GM23248 (cell line): ENCODE measurements around the gene SPATA6. TPM values are rescaled to one million over a fixed set of nuclear protein-coding genes. Genes with fewer than 3 reads are reported as not detected.

Experiments used
- DNase-seq: peaks from one replicate; pipeline ENCODE4 v3.0.0-alpha.2; 2015
- H2AFZ ChIP-seq: fragments of 200-600 bp; sonication (generic); 2 replicates; pipeline ENCODE4 v1.6.1; 2016; ENCODE audit warnings: antibody characterized with exemption
- H3F3A ChIP-seq: fragments of 200-600 bp; sonication (generic); 2 replicates; pipeline ENCODE4 v1.6.1; 2016; ENCODE audit warnings: mild to moderate bottlenecking, antibody characterized with exemption, mixed run types; ENCODE audit not compliant: insufficient read depth
- H3K27ac ChIP-seq: fragments of 200-600 bp; sonication (generic); 2 replicates; pipeline ENCODE4 v1.5.1; 2016; ENCODE audit warnings: mild to moderate bottlenecking
- H3K27me3 ChIP-seq: fragments of 200-600 bp; sonication (generic); replicated peaks from 2 replicates; pipeline ENCODE4 v1.6.1; 2016; ENCODE audit warnings: mild to moderate bottlenecking; ENCODE audit not compliant: insufficient read depth
- H3K36me3 ChIP-seq: fragments of 200-600 bp; sonication (generic); 2 replicates; pipeline ENCODE4 v1.6.1; 2016; ENCODE audit warnings: low read depth, mild to moderate bottlenecking
- H3K4me1 ChIP-seq: fragments of 200-600 bp; sonication (generic); 2 replicates; pipeline ENCODE4 v1.6.1; 2016; ENCODE audit warnings: mild to moderate bottlenecking; ENCODE audit not compliant: insufficient read depth
- H3K4me2 ChIP-seq: fragments of 200-600 bp; sonication (generic); one replicate; pipeline ENCODE4 v1.6.1; 2016; ENCODE audit warnings: mild to moderate bottlenecking; ENCODE audit not compliant: unreplicated experiment
- H3K4me3 ChIP-seq: fragments of 200-600 bp; sonication (generic); 2 replicates; pipeline ENCODE4 v1.5.1; 2016; ENCODE audit warnings: mild to moderate bottlenecking
- H3K79me2 ChIP-seq: fragments of 200-600 bp; sonication (generic); 2 replicates; pipeline ENCODE4 v1.6.1; 2016; ENCODE audit warnings: mild to moderate bottlenecking; ENCODE audit not compliant: insufficient read depth
- H3K9ac ChIP-seq: fragments of 200-600 bp; sonication (generic); 2 replicates; pipeline ENCODE4 v1.6.1; 2016; ENCODE audit warnings: mild to moderate bottlenecking
- H3K9me2 ChIP-seq: fragments of 200-600 bp; sonication (generic); 2 replicates; pipeline ENCODE4 v1.6.1; 2016; ENCODE audit warnings: mixed run types, mild to moderate bottlenecking, moderate library complexity; ENCODE audit not compliant: insufficient read depth
- H3K9me3 ChIP-seq: fragments of 200-600 bp; sonication (generic); one replicate; pipeline ENCODE4 v1.6.1; 2017; ENCODE audit warnings: low read depth
- H4K20me1 ChIP-seq: fragments of 200-600 bp; sonication (generic); 2 replicates; pipeline ENCODE4 v1.6.0; 2016; ENCODE audit not compliant: insufficient read depth
- EZH2 ChIP-seq: fragments of 200-600 bp; sonication (generic); IDR thresholded peaks from 2 replicates; pipeline ENCODE4 v1.6.1; 2018; ENCODE audit warnings: antibody characterized with exemption, mild to moderate bottlenecking; ENCODE audit not compliant: insufficient read depth, poor library complexity, severe bottlenecking
- EZH2phosphoT487 ChIP-seq: fragments of 200-600 bp; sonication (generic); IDR thresholded peaks from 2 replicates; pipeline ENCODE4 v1.6.1; 2018; ENCODE audit warnings: antibody characterized with exemption, moderate library complexity, mild to moderate bottlenecking, low read depth; ENCODE audit not compliant: insufficient read depth
- WGBS, 2 experiments: methylation state at CpG; one replicate each; pipeline ENCODE4 v1.1.6; 2015 to 2017; ENCODE audit warnings: low lambda C conversion rate in 2 of 2, low coverage in 1 of 2; ENCODE audit errors: missing lambda C conversion rate in 2 of 2; 5-methylcytosine and 5-hydroxymethylcytosine counted together
- in situ Hi-C: fragments of 300-500 bp; cut with MboI; formaldehyde crosslinking; loops from 2 replicates; pipeline ENCODE4 v1.15.0; 2020
- polyA plus RNA-seq: library from polyadenylated mRNA; unstranded; fragments of >200 nt; fragmentation: Nextera tagmentation; extraction: Ambion mirVana; gene quantifications from 2 replicates; pipeline ENCODE4 v1.2.1, GENCODE V29; 2016
- small RNA-seq: library from RNA; depleted of rRNA; stranded (forward); fragments of <200 nt; gene quantifications from one replicate; pipeline ENCODE3, GENCODE V24; 2014; ENCODE audit warnings: low read depth, low replicate concordance
- total RNA-seq: library from RNA; depleted of rRNA; stranded (reverse); fragments of >200 nt; shearing (Covaris generic); gene quantifications from 2 replicates; pipeline ENCODE4 v1.2.3, GENCODE V29; 2014; rRNA removed

The SPATA6 gene
- total and polyA plus RNA-seq, 2 experiments from 2014 or later: 1.4 to 5.1 TPM

GRCh38 chr1:48248356-48248755 lies 223.6 kb downstream of the SPATA6 start:
- 68 to 79% methylated on average over 4 of the region's 4 CpGs for WGBS, 2 experiments
- Histone ChIP-seq H3K4me1 (no peaks in the 10 kb centered on the region), H3K4me3 (no peak overlapping the region), H4K20me1 (no peaks in the 10 kb centered on the region), H3K9me3 (no peaks in the 10 kb centered on the region), H3K36me3 (no peaks in the 10 kb centered on the region), H2AFZ (no peak overlapping the region), H3K9me2 (no peaks in the 10 kb centered on the region), H3K4me2 (no peak overlapping the region), H3K27ac (no peak overlapping the region), H3K9ac (no peak overlapping the region), H3F3A (no peaks in the 10 kb centered on the region), H3K27me3 (no peaks in the 10 kb centered on the region), H3K79me2 (no peaks in the 10 kb centered on the region)
- in situ Hi-C loops: no loop called here
- TF ChIP-seq EZH2 (no peak), EZH2phosphoT487 (no peak)
- DNase-seq: no peak

- Histone ChIP-seq H3K27ac (no peak overlapping the region), H3K9me3 (no peaks in the 10 kb centered on the region), H3K9ac (no peak overlapping the region), H2AFZ (no peak overlapping the region), H3F3A (no peaks in the 10 kb centered on the region), H4K20me1 (no peaks in the 10 kb centered on the region), H3K27me3 (no peaks in the 10 kb centered on the region), H3K9me2 (no peaks in the 10 kb centered on the region), H3K79me2 (no peaks in the 10 kb centered on the region), H3K4me2 (no peak overlapping the region), H3K4me3 (no peak overlapping the region), H3K36me3 (no peaks in the 10 kb centered on the region), H3K4me1 (no peaks in the 10 kb centered on the region)
- TF ChIP-seq EZH2 (no peak), EZH2phosphoT487 (no peak)
- DNase-seq: no peak
- 44 to 79% methylated on average over 1 of the region's 1 CpG for WGBS, 2 experiments
- in situ Hi-C loops: no loop called here
These were observed 225.3 kb downstream of the SPATA6 start for GRCh38 chr1:48246727-48247126.

Small RNA genes within 50 kb of the gene (small RNA-seq; reads per million reads assigned to genes)
- gene RNU4-61P (not detected), gene RNU6-723P (not detected)

Other genes with a start within 250 kb of the SPATA6 start
- not detected in 2 replicates for gene SLC5A9, start 249.5 kb downstream of the SPATA6 start, total RNA-seq
- not detected in 2 replicates for gene SLC5A9, start 249.5 kb downstream of the SPATA6 start, polyA plus RNA-seq